IMR-90 (cell line): Measurements from ENCODE around the gene HELZ. TPM values are rescaled to one million over a fixed set of nuclear protein-coding genes. Genes with fewer than 3 reads are reported as not detected.

ENCODE experiments used
- ATAC-seq: fragments of 200-7000 bp; cut with Tn5 transposase; 2 replicates; pipeline ENCODE4 v1.9.1; 2020; ENCODE audit warnings: low read depth, mild to moderate bottlenecking, moderate library complexity
- BruUV-seq: library from RNA; stranded (reverse); fragments of 400-500 nt; replicated peaks from 2 replicates; lab custom pipeline; 2021; lab: Mats Ljungman, UMichigan
- CTCF ChIA-PET: fragments of 300-600 bp; formaldehyde crosslinking; extraction: SDS; loops from one replicate; lab custom pipeline; 2021; ENCODE audit warnings: antibody characterized with exemption; lab: Yijun Ruan, JAX
- POLR2A ChIA-PET: fragments of 300-600 bp; sonication (Branson Sonifier 250); formaldehyde crosslinking; loops from one replicate; lab custom pipeline; 2022; ENCODE audit warnings: antibody characterized with exemption; ENCODE audit not compliant: unreplicated experiment; lab: Charles Lee
- DNase-seq: peaks from one replicate; pipeline ENCODE4 v3.0.0; 2013
- H2AFZ ChIP-seq: replicated peaks from 2 replicates; pipeline ENCODE3; 2013; ENCODE audit warnings: low read length, mild to moderate bottlenecking; ENCODE audit not compliant: poor library complexity
- H2AK5ac ChIP-seq: 2 replicates; pipeline ENCODE4 v1.6.1; 2013; ENCODE audit warnings: low read depth, low read length, inconsistent platforms
- H2AK9ac ChIP-seq: replicated peaks from 2 replicates; pipeline ENCODE3; 2013; ENCODE audit warnings: mild to moderate bottlenecking, low read depth, low read length, moderate library complexity; ENCODE audit not compliant: poor library complexity
- H2BK120ac ChIP-seq: 2 replicates; pipeline ENCODE4 v1.6.1; 2013; ENCODE audit warnings: low read depth, low read length, inconsistent platforms
- H2BK15ac ChIP-seq: 3 replicates; pipeline ENCODE4 v1.6.1; 2013; ENCODE audit warnings: low read depth, low read length, inconsistent platforms
- H2BK20ac ChIP-seq: 2 replicates; pipeline ENCODE4 v1.6.1; 2013; ENCODE audit warnings: low read depth, mild to moderate bottlenecking, inconsistent platforms, low read length, moderate library complexity
- H2BK5ac ChIP-seq: 2 replicates; pipeline ENCODE4 v1.6.1; 2013; ENCODE audit warnings: mild to moderate bottlenecking, low read depth, low read length, inconsistent platforms; ENCODE audit not compliant: poor library complexity, severe bottlenecking
- H3K14ac ChIP-seq: replicated peaks from 2 replicates; pipeline ENCODE4 v1.6.1; 2013; ENCODE audit warnings: low read depth, low read length, inconsistent platforms
- H3K18ac ChIP-seq: 2 replicates; pipeline ENCODE4 v1.6.1; 2013; ENCODE audit warnings: low read depth, low read length, control low read depth
- H3K23ac ChIP-seq: 2 replicates; pipeline ENCODE4 v1.6.1; 2013; ENCODE audit warnings: low read depth, low read length, inconsistent platforms
- H3K27ac ChIP-seq: 2 replicates; pipeline ENCODE4 v1.5.1; 2013; ENCODE audit warnings: mild to moderate bottlenecking, control low read depth, low read length; ENCODE audit not compliant: insufficient read depth
- H3K27me3 ChIP-seq: 2 replicates; pipeline ENCODE4 v1.6.1; 2013; ENCODE audit warnings: low read length; ENCODE audit not compliant: control insufficient read depth, insufficient read depth
- H3K36me3 ChIP-seq: 2 replicates; pipeline ENCODE4 v1.6.1; 2013; ENCODE audit warnings: low read length, mixed read lengths; ENCODE audit not compliant: control insufficient read depth, insufficient read depth
- H3K4ac ChIP-seq: 2 replicates; pipeline ENCODE4 v1.6.1; 2013; ENCODE audit warnings: low read depth, low read length, inconsistent platforms
- H3K4me1 ChIP-seq: 2 replicates; pipeline ENCODE4 v1.6.1; 2013; ENCODE audit warnings: low read length, mixed read lengths; ENCODE audit not compliant: control insufficient read depth, insufficient read depth
- H3K4me2 ChIP-seq: 2 replicates; pipeline ENCODE4 v1.6.1; 2013; ENCODE audit warnings: low read depth, mild to moderate bottlenecking, control low read depth, low read length, moderate library complexity
- H3K4me3 ChIP-seq: 2 replicates; pipeline ENCODE4 v1.5.1; 2013; ENCODE audit warnings: low read depth, mild to moderate bottlenecking, control low read depth, low read length, moderate library complexity; ENCODE audit not compliant: insufficient read depth
- H3K56ac ChIP-seq: 2 replicates; pipeline ENCODE4 v1.6.1; 2013; ENCODE audit warnings: low read length, inconsistent platforms; ENCODE audit not compliant: insufficient read depth; ENCODE audit errors: extremely low read depth
- H3K79me1 ChIP-seq, 2 experiments: 2 replicates each; pipeline ENCODE4 v1.6.1; 2013; ENCODE audit warnings: low read length in 2 of 2, inconsistent platforms in 1 of 2, low read depth in 1 of 2
- H3K9ac ChIP-seq: 2 replicates; pipeline ENCODE4 v1.6.1; 2013; ENCODE audit warnings: low read depth, low read length, control low read depth
- H3K9me1 ChIP-seq: 2 replicates; pipeline ENCODE4 v1.6.1; 2013; ENCODE audit warnings: low read length, inconsistent platforms; ENCODE audit not compliant: insufficient read depth
- H3K9me3 ChIP-seq: 2 replicates; pipeline ENCODE4 v1.6.1; 2013; ENCODE audit warnings: low read length; ENCODE audit not compliant: control insufficient read depth, insufficient read depth
- H4K20me1 ChIP-seq: 2 replicates; pipeline ENCODE4 v1.6.1; 2013; ENCODE audit warnings: low read length, inconsistent platforms; ENCODE audit not compliant: insufficient read depth
- H4K5ac ChIP-seq: 2 replicates; pipeline ENCODE4 v1.6.1; 2013; ENCODE audit warnings: mild to moderate bottlenecking, low read depth, low read length, control low read depth
- H4K8ac ChIP-seq, 2 experiments: 2 replicates each; pipeline ENCODE4 v1.6.1; 2013; ENCODE audit warnings: low read depth in 2 of 2, low read length in 2 of 2, control low read depth in 1 of 2, inconsistent platforms in 1 of 2
- H4K91ac ChIP-seq: 2 replicates; pipeline ENCODE4 v1.6.1; 2013; ENCODE audit warnings: low read depth, low read length, inconsistent platforms; ENCODE audit not compliant: insufficient read depth
- CHD1 ChIP-seq: IDR thresholded peaks from 2 replicates; pipeline ENCODE4 v1.6.1; 2012; ENCODE audit warnings: low read depth, low read length, improper control_type of control experiment
- CTCF ChIP-seq: conservative IDR thresholded peaks from 2 replicates; pipeline ENCODE4 v1.5.1; 2012; ENCODE audit warnings: mild to moderate bottlenecking, low read depth, low read length, improper control_type of control experiment
- RCOR1 ChIP-seq: IDR thresholded peaks from 2 replicates; pipeline ENCODE4 v1.6.1; 2012; ENCODE audit warnings: mild to moderate bottlenecking, low read length, improper control_type of control experiment; ENCODE audit not compliant: insufficient replicate concordance
- SMC3 ChIP-seq: fragments of 150-350 bp; IDR thresholded peaks from 2 replicates; pipeline ENCODE4 v1.6.1; 2016; ENCODE audit warnings: low read depth, mild to moderate bottlenecking, antibody characterized with exemption, low read length, moderate library complexity
- WGBS, 2 experiments: methylation state at CpG; one replicate each; pipeline versions ENCODE4 v1.1.5 to v1.1.7; 2013; ENCODE audit warnings: missing lambda C conversion rate in 2 of 2; ENCODE audit not compliant: insufficient read length in 1 of 2; ENCODE audit errors: extremely low coverage in 2 of 2; 5-methylcytosine and 5-hydroxymethylcytosine counted together
- dilution Hi-C: fragments of 300-500 bp; cut with HindIII; formaldehyde crosslinking; loops from one replicate; pipeline ENCODE4 v1.14.3; 2018; ENCODE audit warnings: low sequenced_read_pairs; ENCODE audit not compliant: unreplicated experiment
- in situ Hi-C: fragments of 300-500 bp; cut with MboI; formaldehyde crosslinking; loops from 3 replicates; pipeline ENCODE4 v1.14.3; 2019; ENCODE audit warnings: low sequenced_read_pairs, inconsistent platforms, mixed read lengths
- intact Hi-C: fragments of 100-400 bp; cut with micrococcal nuclease; formaldehyde crosslinking; loops from 2 replicates; pipeline ENCODE4 v1.10.0; 2022
- polyA plus RNA-seq, 3 experiments: library from polyadenylated mRNA; depleted of rRNA; stranded (reverse); fragments of >200 nt; gene quantifications; 2 replicates each; pipeline ENCODE4 v1.2.3, GENCODE V29; 2012; ENCODE audit warnings: low replicate concordance in 1 of 3
- total RNA-seq: library from RNA; depleted of rRNA; stranded (reverse); fragments of >200 nt; gene quantifications from 2 replicates; pipeline ENCODE4 v1.2.3, GENCODE V29; 2012

The HELZ gene
- total and polyA plus RNA-seq, 2 of the 4 experiments (the other 2 are of a cell fraction), result 8.0 to 60.6 TPM

- H2BK20ac ChIP-seq, result no peak overlapping the region
- no peak overlapping the region for H3K18ac ChIP-seq
- 0 out of 2 replicates have a peak overlapping the region, but pooled peaks have one; percentile 36 for H3K4ac ChIP-seq
- dilution Hi-C loops, result no loop called here
- DNase-seq, result no peak
- H2AK9ac ChIP-seq, result no peak overlapping the region
- no peak overlapping the region for H3K4me2 ChIP-seq
- intact Hi-C loops, result no loop called here
- no peak overlapping the region for H2BK120ac ChIP-seq
- H3K27ac ChIP-seq, result no peak overlapping the region
- no peak for ATAC-seq
- H3K9me1 ChIP-seq, result peaks cover 3% of the 10 kb centered on the region
- H2AFZ ChIP-seq, result no peak overlapping the region
- no peak overlapping the region for H3K23ac ChIP-seq
- H4K91ac ChIP-seq, result no peak overlapping the region
- no peak overlapping the region for H3K56ac ChIP-seq
- H3K4me3 ChIP-seq, result no peak overlapping the region
- H2AK5ac ChIP-seq, result peak overlapping the region; percentile 35; the same call in 1 of the 2 replicates
- no peaks in the 10 kb centered on the region for H3K27me3 ChIP-seq
- no peak overlapping the region for H3K14ac ChIP-seq
- H3K9me3 ChIP-seq, result no peaks in the 10 kb centered on the region
- no peak overlapping the region for H2BK15ac ChIP-seq
- H4K8ac ChIP-seq, result no peak overlapping the region
- no TSS peak for BruUV-seq
- WGBS, 2 experiments, result no CpG with 5 or more reads among the region's 3 CpGs
- H3K9ac ChIP-seq, result no peak overlapping the region
- peaks cover 3 to 21% of the 10 kb centered on the region in 2 experiments; a peak in 3 of 4 replicates for H3K79me1 ChIP-seq
- peaks cover 18% of the 10 kb centered on the region for H3K36me3 ChIP-seq
- in situ Hi-C loops, result no loop called here
- no peak overlapping the region for H2BK5ac ChIP-seq
- CTCF ChIA-PET, result no interaction called here
- TF ChIP-seq CHD1 (no peak), RCOR1 (no peak), CTCF (no peak), SMC3 (no peak)
- H4K20me1 ChIP-seq, result peaks cover 4% of the 10 kb centered on the region; the same call in 1 of the 2 replicates
- H4K5ac ChIP-seq, result no peak overlapping the region
- POLR2A ChIA-PET, result no interaction called here
- H3K4me1 ChIP-seq, result peaks cover 6% of the 10 kb centered on the region
These were observed 94.2 kb downstream of the HELZ start for GRCh38 chr17:67150826-67151225.
